ENCODE data around the gene COX14.
A peak's percentile ranks its signal among the peaks of the same experiment; 100 is the strongest.
"Not testable (repeated sequence)": the region's sequence is repeated elsewhere in the genome, so short reads cannot be mapped to it uniquely, and the experiment has no call there.

The COX14 gene

DNA sequence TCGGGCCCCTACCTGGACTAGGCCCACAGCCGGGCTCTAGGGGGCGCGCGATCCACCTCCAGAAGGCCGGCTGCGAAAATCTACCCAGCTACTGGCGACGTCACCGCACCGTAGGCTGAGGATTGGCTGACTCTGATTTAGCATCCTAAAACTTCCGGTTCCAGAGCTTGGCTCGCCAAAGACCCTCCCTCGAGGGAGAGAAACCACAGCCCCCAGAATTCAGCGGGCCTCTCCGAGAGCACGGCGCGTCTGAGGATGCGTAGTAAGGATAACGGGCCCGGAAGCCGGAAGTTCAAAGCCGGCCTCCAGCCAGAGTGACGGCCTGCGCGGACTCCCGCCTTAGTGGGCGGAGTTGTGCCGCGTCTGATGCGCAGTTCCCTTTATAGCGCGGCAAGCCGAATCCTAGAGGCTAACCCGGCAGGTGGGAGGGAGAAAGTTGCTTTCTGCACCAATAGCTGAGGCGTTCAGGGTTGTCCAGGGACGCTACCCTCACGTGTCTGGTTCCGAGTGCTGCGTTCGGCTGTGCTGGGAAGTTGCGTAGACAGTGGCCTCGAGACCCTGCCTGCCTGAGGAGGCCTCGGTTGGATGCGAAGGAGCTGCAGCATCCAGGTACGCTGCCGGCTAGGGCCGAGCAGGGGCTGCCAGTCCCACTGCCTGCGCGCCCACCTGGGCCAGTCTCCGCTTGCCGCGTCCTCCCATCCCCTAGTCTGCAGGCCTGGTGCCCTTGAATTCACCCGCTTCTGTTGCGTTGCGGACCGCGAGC lies at the start of gene COX14:
Gene COX14, plus strand, starts transcription at position 544 of the 763 bp plus-strand sequence. CDS start 7,808 bp downstream, outside the sequence.
- peak; percentile 96 for DNase-seq (ENCODE audit: low read depth)

DNA sequence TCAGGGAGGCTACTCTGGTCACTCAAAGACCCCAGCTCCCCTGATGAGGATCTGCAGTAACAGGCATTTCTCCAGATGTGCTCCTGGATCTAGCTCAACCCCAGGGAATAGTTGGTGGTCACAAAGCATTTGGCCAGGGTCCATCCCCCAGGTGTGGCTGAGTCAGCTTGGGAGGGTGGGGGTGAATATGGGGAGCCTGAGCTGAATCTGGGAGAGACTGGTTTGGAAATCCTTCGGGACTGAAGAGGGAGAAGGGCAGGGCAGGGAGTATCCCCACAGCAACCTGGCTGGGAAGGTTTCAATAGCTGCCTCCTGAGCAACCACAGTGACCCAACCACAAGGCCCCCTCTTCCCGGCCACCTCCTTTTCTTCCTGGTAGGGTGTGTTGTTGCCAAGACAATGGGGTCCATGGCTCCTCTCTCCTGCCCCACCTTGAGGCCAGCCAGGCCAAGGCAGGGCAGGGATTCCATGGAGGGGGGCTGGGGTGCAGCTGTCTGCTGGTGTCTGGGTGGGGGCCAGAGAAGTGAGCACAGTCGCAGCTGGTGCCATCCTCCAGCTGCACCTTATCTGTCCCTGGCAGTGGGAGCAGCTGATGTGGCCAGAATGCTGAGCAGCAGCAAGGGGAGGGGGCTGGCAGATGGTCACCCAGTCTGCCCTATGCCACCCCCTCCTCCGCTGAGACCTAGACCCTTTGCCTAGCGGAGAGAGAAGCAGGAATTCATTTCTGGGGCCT lies 49.1 kb upstream of the COX14 start:
- DNase-seq (ENCODE audit: low read depth): no peak

DNA sequence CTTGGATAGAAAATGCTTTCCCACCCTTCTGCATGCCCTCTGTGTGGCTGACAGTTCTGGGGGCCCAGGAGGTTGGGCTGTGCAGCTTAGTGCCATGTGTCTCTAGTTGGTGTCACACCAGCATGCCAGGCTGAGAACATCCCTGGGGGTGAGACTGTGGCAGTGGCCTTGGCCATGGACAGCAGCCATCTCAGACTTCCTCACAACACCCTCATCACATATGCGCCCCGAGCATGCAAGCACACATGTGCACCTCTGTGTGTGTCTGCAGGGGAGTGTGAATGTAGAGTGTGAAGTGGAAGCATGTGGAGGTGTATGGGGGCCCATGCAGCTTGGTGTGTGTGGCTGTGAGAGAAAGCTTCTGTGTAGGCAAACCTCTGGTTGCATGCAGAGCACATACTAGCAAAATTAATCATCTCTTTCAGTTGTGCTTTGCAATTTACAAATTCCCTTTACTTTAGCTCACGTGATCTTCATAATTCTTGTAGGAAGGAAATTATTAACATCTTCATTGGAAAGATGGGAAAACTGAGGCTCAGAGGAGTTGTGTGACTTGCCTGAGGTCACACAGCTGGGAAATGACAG lies 46.2 kb upstream of the COX14 start:
- no peak for DNase-seq (ENCODE audit: low read depth)

DNA sequence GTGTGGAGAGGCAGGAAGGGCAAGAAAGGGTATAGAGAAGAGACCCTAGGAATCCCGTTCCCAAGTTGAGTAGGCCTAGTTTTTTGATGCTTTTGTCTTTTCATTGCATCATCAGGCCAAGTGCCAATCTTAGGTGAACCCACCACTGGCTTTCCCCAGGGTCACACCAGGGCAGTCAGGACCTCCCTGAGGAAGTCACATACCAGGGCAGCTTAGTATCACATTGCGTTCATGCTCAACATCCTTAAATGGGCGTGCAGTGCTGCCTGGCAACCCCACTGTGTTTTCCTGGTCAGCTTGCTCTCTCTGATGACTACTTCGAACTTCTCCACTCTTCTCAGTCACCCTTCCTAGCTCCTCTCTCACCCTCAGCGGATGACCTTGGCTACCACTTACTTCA lies 45.6 kb upstream of the COX14 start:
- no peak for DNase-seq (ENCODE audit: low read depth)

DNA sequence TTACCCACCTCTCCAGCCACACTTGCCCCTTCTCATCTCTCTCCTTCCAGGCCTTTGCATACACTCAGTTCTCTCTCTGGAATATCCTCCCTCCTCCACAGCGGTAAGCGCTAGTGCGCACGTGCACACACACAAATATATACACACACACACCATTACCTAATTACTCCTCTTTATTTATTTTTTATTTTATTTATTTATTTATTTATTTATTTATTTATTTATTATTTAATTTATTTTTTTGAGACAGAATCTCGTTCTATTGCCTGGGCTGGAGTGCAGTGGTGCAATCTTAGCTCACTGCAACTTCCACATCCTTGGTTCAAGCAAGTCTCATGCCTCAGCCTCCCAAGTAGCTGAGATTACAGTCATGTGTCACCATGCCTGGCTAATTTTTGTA lies 43.0 kb upstream of the COX14 start:
- DNase-seq (ENCODE audit: low read depth): no peak

DNA sequence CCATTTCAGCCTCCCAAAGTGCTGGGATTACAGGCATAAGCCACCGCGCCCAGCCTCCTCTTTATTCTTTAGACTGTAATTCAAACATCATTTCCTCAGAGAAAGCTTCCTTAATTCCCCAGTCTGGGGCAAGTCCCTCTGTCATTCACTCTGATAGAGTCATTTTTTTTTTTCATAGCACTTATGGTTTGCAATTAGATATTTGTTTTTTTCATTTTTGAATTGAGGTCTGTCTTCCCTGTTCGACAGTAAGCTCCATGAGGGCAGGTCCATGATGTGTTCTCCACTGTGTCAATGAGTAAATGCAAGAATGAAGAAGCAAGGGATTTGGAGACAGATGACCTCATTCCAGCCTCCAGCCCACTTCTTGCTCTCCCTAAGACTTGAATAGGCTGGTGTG lies 42.5 kb upstream of the COX14 start:
- DNase-seq (ENCODE audit: low read depth): no peak

DNA sequence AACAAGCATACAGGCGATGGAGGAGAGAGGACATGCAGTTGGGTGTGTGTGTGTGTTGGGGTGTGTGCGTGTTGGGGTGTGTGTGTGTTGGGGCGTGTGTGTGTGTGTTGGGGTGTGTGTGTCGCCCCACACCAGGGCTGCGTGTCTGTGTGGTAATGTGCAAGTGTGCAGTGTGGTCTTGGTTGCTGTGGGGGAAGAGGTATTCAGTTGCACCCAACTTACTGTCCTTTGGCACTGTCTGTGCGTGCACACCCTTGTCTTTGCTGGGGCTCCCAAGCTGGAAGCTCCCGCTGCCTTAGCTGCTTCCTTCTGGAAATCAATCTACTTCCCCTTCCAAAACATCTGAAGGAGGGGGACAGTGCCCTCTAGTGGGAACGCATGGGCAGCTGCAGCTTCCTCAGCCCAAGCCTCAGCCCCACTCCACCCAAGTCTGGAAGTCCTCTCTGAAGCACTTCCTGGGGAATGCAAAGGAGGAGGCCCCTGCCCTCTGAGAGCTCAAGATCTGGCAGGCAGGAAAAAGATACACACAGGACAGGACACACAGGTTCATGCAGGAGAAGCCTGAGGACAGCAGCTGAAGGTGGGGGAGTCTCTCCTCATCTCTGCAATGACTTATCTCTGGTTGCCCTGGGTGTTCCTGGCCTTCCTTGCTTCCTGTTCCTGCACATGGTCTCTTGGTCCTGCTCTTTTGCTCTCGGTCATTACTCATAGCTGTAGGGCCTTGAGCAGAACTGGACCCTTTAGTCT lies 41.5 kb upstream of the COX14 start:
- peak; percentile 61 for DNase-seq (ENCODE audit: low read depth)

DNA sequence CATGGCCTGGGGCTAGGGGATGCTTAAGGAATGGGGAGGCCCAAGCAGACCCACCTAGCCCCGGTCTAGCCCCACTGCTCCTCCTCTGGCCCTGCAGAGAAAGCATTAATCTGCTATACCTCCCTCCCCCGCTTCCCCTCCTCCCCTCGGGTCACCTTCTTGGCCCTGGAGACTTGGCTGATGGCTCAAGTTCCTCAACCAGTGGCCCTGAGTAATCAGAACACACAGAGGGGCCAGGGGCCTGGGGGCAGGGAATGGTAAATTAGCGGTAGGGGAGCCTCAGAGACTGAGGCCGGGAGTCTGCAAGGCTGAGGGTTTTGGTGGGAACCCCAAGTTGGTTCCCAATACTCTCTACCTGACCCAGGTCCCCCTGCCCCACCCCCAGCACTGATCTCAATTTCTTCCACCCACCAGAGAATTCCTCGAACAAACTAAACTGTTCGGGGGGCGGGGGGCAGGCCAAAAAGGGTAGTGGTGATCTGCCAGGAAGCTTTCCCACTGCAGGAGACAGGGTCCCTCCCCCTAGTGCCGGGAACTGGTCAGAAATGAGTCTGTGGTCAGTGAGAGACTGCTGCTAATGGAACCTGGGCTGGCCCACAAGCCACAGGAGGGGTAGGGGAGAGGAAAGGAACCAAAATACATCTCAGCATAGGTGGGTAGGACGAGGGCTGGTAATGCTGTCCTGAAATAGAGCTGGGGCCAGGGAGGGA lies 39.7 kb upstream of the COX14 start:
- no peak for DNase-seq (ENCODE audit: low read depth)

DNA sequence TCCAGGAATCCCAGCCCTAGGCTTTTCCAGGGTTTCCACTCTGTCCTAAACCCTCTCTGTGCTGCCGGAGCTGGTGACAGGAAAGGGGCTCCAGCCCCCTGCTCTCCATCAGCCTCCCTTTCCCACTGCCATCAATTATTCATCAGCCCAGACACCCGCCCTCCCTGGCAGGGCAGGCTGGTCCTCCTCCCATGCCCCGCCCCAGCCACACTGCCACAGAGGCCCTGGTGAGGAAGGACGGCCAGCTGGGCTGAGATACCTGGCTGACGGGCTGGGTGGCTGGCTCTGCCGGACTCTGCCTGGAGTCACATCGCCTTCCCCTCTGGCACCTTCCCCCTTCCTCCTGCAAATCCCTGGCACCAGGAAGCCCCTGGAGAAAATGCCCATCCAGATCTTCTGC lies 38.8 kb upstream of the COX14 start:
- DNase-seq (ENCODE audit: low read depth): no peak

DNA sequence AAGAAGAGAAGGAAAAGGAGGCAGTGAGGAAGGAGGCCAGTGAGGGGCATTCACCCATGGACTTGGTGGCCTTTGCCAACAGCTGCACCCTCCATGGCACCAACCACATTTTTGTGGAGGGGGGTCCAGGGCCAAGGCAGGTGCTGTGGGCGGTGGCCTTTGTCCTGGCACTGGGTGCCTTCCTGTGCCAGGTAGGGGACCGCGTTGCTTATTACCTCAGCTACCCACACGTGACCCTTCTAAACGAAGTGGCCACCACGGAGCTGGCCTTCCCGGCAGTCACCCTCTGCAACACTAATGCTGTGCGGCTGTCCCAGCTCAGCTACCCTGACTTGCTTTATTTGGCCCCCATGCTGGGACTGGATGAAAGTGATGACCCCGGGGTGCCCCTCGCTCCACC lies 38.3 kb upstream of the COX14 start:
- no peak for DNase-seq (ENCODE audit: low read depth)

DNA sequence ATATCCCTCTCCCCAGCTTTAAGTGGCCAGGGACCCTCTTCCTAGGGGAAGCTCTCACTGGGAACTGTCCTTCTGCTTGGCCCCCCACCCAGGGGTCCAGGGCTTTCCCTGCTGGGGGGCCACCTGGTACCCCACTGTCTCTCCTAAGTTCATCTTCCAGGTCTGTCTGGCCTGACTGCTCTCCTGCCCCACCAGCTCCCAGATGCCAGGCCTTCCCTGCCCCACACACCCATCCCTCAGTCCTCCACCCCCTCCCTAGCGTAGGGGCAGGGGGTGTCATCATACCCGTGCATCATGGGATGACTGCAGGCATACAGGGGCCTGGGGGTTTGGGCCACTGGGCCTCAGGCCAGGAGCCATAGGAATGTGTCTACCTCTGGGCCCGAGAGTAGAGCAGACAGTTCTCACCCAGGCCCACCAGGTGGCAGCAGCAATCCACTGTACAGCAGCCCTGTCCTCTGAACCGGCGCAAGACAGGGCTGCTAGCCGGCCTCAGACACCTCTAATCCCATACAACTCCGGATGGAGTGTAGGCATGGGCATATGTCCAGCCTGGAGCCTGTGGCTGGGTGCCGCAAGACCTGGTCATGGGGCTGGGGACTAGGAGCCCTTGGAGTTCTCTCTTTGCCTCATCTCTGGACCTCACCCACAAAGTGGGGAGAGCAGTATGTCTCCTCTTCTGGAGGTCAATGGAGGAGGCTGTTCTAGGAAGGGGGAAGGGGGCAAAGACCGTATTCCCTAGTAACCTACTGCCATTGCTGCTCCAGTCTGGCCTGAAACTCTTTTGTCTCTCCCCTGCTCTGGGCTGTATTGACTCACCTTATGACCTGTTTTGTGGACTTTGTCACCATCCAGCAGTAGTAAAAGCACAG lies 36.9 kb upstream of the COX14 start:
- DNase-seq (ENCODE audit: low read depth): peak; percentile 56

DNA sequence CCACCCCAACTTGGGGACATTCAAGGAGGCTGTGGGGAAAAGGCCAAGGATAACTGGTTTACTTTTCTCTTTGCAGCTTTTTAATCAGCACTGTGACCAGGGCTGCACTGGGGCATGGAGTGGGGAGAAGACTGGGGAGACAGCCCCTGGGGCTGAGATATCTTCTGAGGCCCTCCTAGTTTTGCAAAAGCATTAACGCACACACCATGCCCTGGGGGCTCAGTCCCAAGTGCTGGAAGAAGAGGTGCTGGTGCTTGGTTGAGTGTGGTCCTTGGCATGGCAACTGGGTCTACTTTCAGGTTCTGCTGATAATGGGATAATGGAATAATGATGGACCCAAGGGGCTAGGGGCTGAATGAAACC lies 36.2 kb upstream of the COX14 start:
- no peak for DNase-seq (ENCODE audit: low read depth)

DNA sequence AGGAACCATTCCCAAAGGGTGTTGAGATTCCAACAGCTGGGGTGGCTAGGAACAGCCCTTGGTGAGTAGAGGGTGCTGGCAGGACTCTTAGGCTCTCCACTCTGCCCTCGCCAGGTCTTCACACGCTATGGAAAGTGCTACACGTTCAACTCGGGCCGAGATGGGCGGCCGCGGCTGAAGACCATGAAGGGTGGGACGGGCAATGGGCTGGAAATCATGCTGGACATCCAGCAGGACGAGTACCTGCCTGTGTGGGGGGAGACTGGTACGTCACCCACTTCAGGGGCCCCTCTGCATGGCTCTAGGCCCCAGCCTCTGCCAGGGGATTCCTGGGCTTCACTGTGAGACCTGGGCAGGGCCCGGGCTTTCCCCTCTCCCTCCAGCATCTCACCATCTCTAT lies 34.9 kb upstream of the COX14 start:
- DNase-seq (ENCODE audit: low read depth): no peak

DNA sequence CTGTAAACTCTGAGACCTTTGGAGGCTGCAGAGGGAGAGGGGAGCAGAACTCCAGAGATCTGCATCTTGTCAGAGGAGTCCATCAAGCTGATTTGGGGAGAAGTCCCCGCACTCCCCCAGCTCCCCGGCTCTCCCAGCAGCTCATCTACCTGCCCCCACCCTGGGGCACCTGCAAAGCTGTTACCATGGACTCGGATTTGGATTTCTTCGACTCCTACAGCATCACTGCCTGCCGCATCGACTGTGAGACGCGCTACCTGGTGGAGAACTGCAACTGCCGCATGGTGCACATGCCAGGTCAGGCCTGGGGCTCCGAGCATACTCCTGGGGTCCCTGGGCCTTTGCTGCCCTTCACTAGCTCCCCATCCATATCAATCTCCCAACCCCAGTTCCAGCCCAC lies 33.8 kb upstream of the COX14 start:
- no peak for DNase-seq (ENCODE audit: low read depth)

DNA sequence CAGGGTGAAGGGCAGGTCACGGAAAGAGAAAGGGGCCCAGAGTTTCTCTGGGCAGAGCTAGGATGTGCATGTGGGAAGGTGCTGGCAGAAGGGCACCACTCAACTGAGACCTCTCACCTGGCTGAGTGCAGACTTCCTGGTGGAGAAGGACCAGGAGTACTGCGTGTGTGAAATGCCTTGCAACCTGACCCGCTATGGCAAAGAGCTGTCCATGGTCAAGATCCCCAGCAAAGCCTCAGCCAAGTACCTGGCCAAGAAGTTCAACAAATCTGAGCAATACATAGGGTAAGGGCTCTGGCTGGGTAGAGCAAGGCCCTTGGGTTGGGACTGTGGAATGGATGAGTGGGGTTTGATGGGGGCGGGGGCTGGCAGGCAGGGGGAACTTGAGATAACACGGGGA lies 32.3 kb upstream of the COX14 start:
- DNase-seq (ENCODE audit: low read depth): no peak

DNA sequence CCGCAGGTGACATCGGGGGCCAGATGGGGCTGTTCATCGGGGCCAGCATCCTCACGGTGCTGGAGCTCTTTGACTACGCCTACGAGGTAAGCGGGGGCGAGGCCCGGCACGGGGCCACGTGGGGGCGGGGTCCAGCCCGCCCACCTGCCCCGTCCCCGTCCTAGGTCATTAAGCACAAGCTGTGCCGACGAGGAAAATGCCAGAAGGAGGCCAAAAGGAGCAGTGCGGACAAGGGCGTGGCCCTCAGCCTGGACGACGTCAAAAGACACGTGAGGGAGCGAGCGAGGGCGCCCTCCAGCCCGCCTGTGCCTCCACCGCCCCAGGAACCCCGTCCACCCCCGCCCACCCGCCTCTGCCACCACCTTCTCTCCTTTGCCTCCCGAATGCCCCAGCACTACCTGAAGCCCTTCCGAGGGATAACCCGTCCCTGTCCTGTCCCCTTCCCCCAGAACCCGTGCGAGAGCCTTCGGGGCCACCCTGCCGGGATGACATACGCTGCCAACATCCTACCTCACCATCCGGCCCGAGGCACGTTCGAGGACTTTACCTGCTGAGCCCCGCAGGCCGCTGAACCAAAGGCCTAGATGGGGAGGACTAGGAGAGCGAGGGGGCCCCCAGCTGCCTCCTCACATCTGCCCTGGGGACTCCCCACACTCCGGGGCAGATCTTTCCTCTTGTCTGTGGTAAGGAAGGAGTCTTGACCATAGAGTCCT lies 30.8 kb upstream of the COX14 start:
- DNase-seq (ENCODE audit: low read depth): no peak

DNA sequence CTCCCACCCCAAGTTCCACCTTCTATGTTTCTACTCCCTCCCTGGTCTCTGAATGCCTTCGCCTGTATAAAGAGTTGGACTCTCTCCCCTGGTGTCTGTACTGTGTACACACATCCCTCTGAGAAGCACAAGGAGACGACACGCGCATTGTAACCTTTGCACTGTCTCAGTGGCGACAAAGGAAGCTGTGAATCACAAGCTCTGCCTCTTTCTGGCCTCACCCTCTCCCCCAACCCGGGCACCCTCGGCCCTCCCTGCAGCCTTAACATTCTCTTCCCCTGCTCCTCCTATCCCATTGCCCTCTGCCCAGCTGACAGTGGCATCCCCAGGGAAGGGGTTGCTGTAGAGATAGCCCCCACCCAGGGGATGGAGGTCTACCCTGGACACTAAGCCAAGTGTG lies 29.4 kb upstream of the COX14 start:
- no peak for DNase-seq (ENCODE audit: low read depth)

DNA sequence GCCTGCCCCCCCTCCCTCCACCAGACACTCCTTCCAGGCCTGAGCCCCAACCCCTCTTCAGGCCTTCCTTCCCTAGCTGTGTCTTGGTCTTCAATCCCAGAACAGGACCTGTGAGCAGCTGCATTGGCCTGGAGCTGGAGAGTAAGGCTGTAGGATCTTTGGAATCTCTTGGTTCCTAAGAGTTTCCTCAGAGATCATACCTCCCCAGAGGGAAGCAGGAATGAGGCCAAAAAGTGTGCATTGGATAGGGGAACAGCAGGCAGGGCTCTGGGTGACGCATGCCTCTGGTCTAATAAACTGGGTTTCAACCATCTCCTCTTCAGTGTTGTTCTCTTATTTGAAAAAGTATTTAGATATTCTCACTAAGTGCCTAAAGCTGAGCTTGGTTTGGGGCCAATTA lies 28.7 kb upstream of the COX14 start:
- DNase-seq (ENCODE audit: low read depth): no peak

DNA sequence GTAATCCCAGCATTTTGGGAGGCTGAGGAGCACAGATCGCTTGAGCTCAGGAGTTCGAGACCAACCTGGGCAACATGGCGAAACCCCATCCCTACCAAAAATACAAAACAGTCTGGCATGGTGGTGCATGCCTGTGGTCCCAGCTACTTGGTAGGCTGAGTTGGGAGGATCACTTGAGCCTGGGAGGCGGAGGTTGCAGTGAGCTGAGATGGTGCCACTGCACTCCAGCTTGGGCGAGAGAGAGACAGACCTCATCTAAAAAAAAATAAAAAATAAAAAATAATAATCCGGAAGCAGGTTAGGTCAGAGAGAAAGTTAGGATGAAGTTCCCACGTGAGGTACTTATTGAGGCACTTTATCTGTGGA lies 27.6 kb upstream of the COX14 start:
- DNase-seq (ENCODE audit: low read depth): not testable (repeated sequence)
